T-helper 9 cell (primary cell): ENCODE measurements around the gene MALL.
"Not testable (repeated sequence)": the region's sequence is repeated elsewhere in the genome, so short reads cannot be mapped to it uniquely, and the experiment has no call there.

Experiments used
- DNase-seq: peaks from one replicate; pipeline ENCODE4 v3.0.0-alpha.2; 2020

MALL gene

DNA sequence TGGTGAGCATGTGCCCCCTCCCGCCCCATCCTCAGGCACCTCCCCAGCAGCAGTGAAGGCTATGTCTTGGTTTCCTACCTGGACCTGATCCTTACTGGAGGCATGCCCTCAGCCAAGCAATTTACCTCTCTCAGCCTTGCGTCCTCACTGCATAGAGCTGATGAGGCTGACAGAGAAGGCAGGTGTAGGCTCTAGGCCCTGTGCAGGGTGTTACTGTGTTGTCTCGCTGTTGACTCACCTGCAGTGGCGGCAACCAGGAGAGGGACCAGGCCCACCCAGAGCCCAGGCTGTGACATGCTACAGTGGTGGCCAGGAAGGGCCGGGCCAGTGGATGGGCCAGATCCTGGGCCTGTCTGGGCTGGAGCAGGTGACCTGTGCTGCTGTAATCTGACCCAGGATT is 65.9 kb downstream of the MALL start:
- DNase-seq, result not testable (repeated sequence)

- not testable (repeated sequence) for DNase-seq
Observed at GRCh38 chr2:110048255-110049197, 67.1 kb downstream of the MALL start.

DNA sequence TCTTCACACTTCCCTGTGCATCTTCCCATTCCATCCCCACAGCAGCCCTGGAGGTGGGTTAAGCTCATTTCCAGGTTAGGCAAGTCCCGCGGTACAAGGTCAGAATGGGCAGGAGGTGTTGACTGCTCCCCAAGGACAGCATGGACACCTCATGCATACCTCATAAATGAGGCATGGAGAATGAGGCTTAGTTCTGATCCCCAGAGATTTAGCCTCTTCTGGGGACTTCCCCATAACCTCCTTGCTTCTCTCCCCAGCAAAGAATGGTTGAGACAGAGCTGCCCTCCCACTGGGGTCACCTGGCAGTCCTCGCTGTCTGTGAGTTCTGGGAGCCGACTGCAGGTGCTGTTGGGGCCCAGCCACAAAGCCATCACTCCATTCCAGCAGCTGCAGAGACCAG is 68.4 kb downstream of the MALL start:
- not testable (repeated sequence) for DNase-seq

DNA sequence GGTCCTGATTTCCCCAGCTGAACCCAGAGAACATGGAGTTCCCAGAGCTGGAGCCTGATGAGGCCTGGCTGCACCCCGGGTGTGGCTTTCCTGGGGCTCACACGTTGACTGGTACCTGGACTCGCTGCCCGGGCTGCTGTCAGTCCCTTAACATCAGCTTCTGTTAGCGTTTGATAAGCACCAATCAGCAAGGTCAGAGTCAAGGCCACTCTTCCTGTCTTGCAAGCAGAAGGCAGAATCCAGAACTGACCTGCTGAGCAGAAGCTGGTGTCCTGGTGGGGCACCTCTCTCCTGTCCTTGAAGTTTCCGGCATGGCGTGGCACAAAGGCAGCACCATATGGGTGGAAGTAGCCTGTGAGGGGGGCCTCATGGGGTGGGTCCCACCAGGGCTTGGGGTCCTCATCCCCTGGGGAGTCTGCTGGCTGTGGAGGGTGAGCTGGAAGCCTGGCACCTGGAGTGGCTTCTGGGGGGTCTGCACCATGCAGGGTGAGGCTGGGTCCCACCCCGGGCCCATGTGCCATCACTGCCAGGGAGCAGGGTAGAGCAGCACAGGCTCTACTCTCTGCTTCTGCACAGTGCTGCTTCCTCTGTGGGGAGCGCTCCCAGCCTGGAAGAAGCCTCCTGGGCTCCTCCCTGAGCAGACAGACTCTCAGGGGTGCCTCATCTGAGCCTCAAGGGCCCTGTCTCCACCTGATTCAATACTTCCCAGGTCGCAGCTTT is 73.5 kb downstream of the MALL start:
- DNase-seq, result not testable (repeated sequence)

DNA sequence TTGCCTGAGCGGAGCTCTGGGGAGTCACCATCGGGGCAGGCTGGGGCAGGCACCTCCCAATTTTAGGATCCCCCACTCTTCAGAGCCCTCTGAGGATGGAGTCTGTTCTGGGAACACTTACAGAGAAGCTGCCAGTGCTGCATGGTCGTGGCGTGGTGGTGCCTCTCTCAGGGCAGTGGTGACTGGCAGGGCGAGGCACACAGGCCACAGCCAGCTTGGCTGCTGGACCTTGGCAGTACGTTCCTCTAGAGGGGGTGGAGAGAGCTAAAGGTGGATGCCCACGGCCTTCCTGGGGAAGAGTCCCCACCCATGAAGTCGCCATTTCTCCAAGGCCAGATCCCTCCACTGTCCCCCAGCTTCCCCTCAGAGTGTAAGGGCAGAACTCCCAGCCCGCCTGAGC is 78.3 kb downstream of the MALL start:
- DNase-seq, result not testable (repeated sequence)

- not testable (repeated sequence) for DNase-seq
Observed at GRCh38 chr2:110035384-110035783, 80.2 kb downstream of the MALL start.

- DNase-seq, result not testable (repeated sequence)
Observed at GRCh38 chr2:110034935-110035334, 80.7 kb downstream of the MALL start.
